ENCODE results near the gene JSRP1.

JSRP1 gene

DNA sequence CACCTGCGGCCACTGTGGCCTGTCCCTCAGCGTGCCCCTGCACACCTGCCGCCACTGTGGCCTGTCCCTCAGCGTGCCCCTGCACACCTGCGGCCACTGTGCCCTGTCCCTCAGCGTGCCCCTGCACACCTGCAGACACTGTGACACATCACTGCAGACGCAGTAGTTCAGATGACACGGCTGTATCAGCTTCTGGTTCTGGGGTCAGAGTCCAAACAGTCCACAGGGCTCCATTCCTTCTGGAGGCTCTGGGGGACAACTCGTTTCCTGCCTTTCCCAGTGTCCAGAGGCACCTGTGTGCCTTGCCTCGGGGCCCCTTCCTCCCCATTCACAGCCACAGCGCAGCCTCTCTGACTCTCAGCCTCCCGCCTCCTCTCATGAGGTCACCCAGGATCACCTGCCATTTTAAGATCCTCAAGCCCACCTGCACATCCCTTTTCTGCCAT lies 14.1 kb downstream of the JSRP1 start:
- Histone ChIP-seq H3K27me3 (ENCODE audit: insufficient read depth, poor library complexity, severe bottlenecking) (no peaks in the 10 kb centered on the region), H3K4me3 (replicated peaks; ENCODE audit: insufficient read depth, low read length) (no peak overlapping the region), H3K27ac (replicated peaks) (no peak overlapping the region)
- TF ChIP-seq CTCF (IDR thresholded peaks at IDR 0.05; ENCODE audit: insufficient read depth, low read length) (no peak), POLR2AphosphoS5 (IDR thresholded peaks at IDR 0.05; ENCODE audit: low read depth) (no peak), REST (IDR thresholded peaks at IDR 0.05; ENCODE audit: insufficient replicate concordance, low read depth) (no peak), GABPA (IDR thresholded peaks at IDR 0.05; ENCODE audit: low read depth) (no peak), SPI1 (IDR thresholded peaks at IDR 0.05; ENCODE audit: borderline replicate concordance, low read depth) (no peak)
- no peak for DNase-seq (ENCODE audit: low read depth in 1 of 2, low spot score in 1 of 2)

DNA sequence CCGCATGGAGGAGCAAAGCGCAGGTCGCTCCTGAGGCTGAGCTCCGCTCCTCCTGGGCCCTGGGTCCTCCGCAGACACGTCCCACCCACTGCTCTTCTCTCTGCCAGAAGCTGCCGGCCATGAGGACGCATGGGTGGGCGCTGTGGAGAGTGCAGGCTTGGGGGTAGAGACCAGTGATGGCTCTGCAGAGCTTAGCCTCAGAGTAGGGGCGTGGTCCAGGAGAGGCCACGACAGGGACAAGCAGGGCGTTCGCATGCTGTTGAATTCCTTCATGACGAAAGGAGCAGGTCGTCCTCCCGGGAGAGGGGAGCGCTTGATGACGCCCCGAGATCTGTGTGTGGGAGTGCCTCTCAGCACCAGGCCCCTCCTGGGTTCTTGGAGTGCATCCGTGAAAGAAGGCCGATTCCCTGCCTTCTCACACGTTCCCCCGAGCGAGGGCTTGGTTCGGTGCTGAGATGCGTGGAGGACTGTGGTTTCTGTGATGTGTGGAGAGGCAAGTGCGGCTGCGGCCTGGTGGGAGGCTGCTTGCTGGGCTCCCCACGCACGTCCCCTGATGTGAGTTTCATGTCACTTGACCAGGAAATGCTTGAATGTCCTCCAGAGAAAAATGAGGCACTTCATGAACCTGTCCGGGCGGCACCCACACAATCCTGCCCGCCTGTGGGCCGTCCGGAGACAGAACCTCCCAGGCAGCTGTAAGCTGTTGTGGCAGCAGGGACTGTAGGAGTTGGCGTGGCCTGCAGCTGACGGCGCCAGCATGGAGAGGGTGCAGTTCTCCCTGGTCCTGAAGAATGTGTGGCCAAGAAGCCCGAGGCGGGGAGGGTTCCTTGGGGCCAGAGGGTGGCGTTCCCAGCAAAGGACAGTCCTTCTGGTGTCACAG lies 15.1 kb downstream of the JSRP1 start:
- no peak overlapping the region for H3K4me3 ChIP-seq (replicated peaks; ENCODE audit: insufficient read depth, low read length)
- H3K27me3 ChIP-seq (ENCODE audit: insufficient read depth, poor library complexity, severe bottlenecking) = no peaks in the 10 kb centered on the region
- no peak for DNase-seq (ENCODE audit: low read depth in 1 of 2, low spot score in 1 of 2)
- no peak for TF ChIP-seq CTCF (IDR thresholded peaks at IDR 0.05; ENCODE audit: insufficient read depth, low read length)
- no peak for TF ChIP-seq REST (IDR thresholded peaks at IDR 0.05; ENCODE audit: insufficient replicate concordance, low read depth)
- TF ChIP-seq POLR2AphosphoS5 (IDR thresholded peaks at IDR 0.05; ENCODE audit: low read depth) = no peak
- H3K27ac ChIP-seq (replicated peaks) = no peak overlapping the region

- Histone ChIP-seq H3K27me3 (ENCODE audit: insufficient read depth, poor library complexity, severe bottlenecking) (no peaks in the 10 kb centered on the region), H3K4me3 (replicated peaks; ENCODE audit: insufficient read depth, low read length) (peak overlapping the region; percentile 78), H3K27ac (replicated peaks) (peak overlapping the region; percentile 98)
- peak in 1 of 2 experiments; percentile 51 for DNase-seq (ENCODE audit: low read depth in 1 of 2, low spot score in 1 of 2)
- TF ChIP-seq GABPA (IDR thresholded peaks at IDR 0.05; ENCODE audit: low read depth) (no peak), POLR2AphosphoS5 (IDR thresholded peaks at IDR 0.05; ENCODE audit: low read depth) (no peak), SPI1 (IDR thresholded peaks at IDR 0.05; ENCODE audit: borderline replicate concordance, low read depth) (no peak), CTCF (IDR thresholded peaks at IDR 0.05; ENCODE audit: insufficient read depth, low read length) (no peak), REST (IDR thresholded peaks at IDR 0.05; ENCODE audit: insufficient replicate concordance, low read depth) (no peak)
Measured at GRCh38 chr19:2239771-2240770, 16.1 kb downstream of the JSRP1 start.
